Common myeloid progenitor, CD34-positive (primary cell): Measurements from ENCODE around the gene PTPRQ. TPM values are rescaled to one million over a fixed set of nuclear protein-coding genes. Genes with fewer than 3 reads are reported as not detected.

Experiments used
- CTCF ChIA-PET: fragments of 350-600 bp; sonication (Branson Sonifier 250); formaldehyde crosslinking; loops from one replicate; lab custom pipeline; 2021; ENCODE audit warnings: antibody characterized with exemption; lab: Charles Lee
- POLR2A ChIA-PET: fragments of 350-600 bp; sonication (Branson Sonifier 250); formaldehyde crosslinking; loops from one replicate; lab custom pipeline; 2021; ENCODE audit warnings: antibody characterized with exemption; lab: Charles Lee
- DNase-seq, 3 donors: peaks; one replicate each; pipeline versions ENCODE4 v3.0.0 to v3.0.0-alpha.2; 2013
- H3K27ac ChIP-seq, 2 experiments: 1 replicate in 1 of 2; 2 replicates in 1 of 2; pipeline ENCODE4 v1.7.0; 2013; ENCODE audit warnings: inconsistent platforms in 2 of 2, low read length in 2 of 2, mild to moderate bottlenecking in 2 of 2, low read depth in 1 of 2, moderate library complexity in 1 of 2; ENCODE audit not compliant: severe bottlenecking in 2 of 2, insufficient read depth in 1 of 2, poor library complexity in 1 of 2
- H3K27me3 ChIP-seq, 5 experiments: replicated peaks in 2 of 5; 1 replicate in 3 of 5; 2 replicates in 2 of 5; pipeline versions ENCODE4 v1.6.1 to v1.7.0; 2013; ENCODE audit warnings: low read length in 4 of 5, mild to moderate bottlenecking in 2 of 5, moderate library complexity in 2 of 5, inconsistent platforms in 1 of 5; ENCODE audit not compliant: insufficient read depth in 5 of 5, control insufficient read depth in 4 of 5
- H3K36me3 ChIP-seq, 4 experiments: 1 replicate in 2 of 4; 2 replicates in 2 of 4; pipeline versions ENCODE4 v1.6.1 to v1.7.0; 2013; ENCODE audit warnings: low read length in 3 of 4, control low read depth in 1 of 4, mild to moderate bottlenecking in 1 of 4; ENCODE audit not compliant: control insufficient read depth in 4 of 4, insufficient read depth in 4 of 4
- H3K4me1 ChIP-seq, 4 experiments: 1 replicate in 3 of 4; 2 replicates in 1 of 4; pipeline versions ENCODE4 v1.6.1 to v1.7.1; 2013; ENCODE audit warnings: low read length in 3 of 4, mild to moderate bottlenecking in 3 of 4, control low read depth in 1 of 4, inconsistent platforms in 1 of 4, moderate library complexity in 1 of 4; ENCODE audit not compliant: control insufficient read depth in 4 of 4, insufficient read depth in 4 of 4; ENCODE audit errors: control extremely low read depth in 1 of 4
- H3K4me3 ChIP-seq, 7 experiments: 1 replicate in 4 of 7; 2 replicates in 3 of 7; pipeline versions ENCODE4 v1.5.1 to v1.7.0; 2013; ENCODE audit warnings: mild to moderate bottlenecking in 7 of 7, low read length in 6 of 7, moderate library complexity in 6 of 7, inconsistent platforms in 2 of 7, low read depth in 2 of 7, control low read depth in 1 of 7; ENCODE audit not compliant: insufficient read depth in 4 of 7, control insufficient read depth in 1 of 7; ENCODE audit errors: extremely low read depth in 1 of 7
- H3K9me3 ChIP-seq, 5 experiments: 1 replicate in 4 of 5; 2 replicates in 1 of 5; pipeline versions ENCODE4 v1.6.1 to v1.7.1; 2013; ENCODE audit warnings: low read length in 4 of 5, mild to moderate bottlenecking in 2 of 5, inconsistent platforms in 1 of 5, low read depth in 1 of 5, moderate library complexity in 1 of 5; ENCODE audit not compliant: control insufficient read depth in 4 of 5, insufficient read depth in 2 of 5; ENCODE audit errors: control extremely low read depth in 1 of 5
- WGBS: methylation state at CpG from one replicate; pipeline ENCODE4 v1.1.5; 2013; ENCODE audit not compliant: insufficient coverage; 5-methylcytosine and 5-hydroxymethylcytosine counted together
- polyA plus RNA-seq: library from polyadenylated mRNA; unstranded; fragments of 120-200 nt; gene quantifications from one replicate; pipeline ENCODE4 v1.2.1, GENCODE V29; 2013

Gene PTPRQ, protein sequence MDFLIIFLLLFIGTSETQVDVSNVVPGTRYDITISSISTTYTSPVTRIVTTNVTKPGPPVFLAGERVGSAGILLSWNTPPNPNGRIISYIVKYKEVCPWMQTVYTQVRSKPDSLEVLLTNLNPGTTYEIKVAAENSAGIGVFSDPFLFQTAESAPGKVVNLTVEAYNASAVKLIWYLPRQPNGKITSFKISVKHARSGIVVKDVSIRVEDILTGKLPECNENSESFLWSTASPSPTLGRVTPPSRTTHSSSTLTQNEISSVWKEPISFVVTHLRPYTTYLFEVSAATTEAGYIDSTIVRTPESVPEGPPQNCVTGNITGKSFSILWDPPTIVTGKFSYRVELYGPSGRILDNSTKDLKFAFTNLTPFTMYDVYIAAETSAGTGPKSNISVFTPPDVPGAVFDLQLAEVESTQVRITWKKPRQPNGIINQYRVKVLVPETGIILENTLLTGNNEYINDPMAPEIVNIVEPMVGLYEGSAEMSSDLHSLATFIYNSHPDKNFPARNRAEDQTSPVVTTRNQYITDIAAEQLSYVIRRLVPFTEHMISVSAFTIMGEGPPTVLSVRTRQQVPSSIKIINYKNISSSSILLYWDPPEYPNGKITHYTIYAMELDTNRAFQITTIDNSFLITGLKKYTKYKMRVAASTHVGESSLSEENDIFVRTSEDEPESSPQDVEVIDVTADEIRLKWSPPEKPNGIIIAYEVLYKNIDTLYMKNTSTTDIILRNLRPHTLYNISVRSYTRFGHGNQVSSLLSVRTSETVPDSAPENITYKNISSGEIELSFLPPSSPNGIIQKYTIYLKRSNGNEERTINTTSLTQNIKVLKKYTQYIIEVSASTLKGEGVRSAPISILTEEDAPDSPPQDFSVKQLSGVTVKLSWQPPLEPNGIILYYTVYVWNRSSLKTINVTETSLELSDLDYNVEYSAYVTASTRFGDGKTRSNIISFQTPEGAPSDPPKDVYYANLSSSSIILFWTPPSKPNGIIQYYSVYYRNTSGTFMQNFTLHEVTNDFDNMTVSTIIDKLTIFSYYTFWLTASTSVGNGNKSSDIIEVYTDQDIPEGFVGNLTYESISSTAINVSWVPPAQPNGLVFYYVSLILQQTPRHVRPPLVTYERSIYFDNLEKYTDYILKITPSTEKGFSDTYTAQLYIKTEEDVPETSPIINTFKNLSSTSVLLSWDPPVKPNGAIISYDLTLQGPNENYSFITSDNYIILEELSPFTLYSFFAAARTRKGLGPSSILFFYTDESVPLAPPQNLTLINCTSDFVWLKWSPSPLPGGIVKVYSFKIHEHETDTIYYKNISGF (N-terminal part only)
- polyA plus RNA-seq = not detected

- H3K4me1 ChIP-seq = no peaks in the 10 kb centered on the region
- H3K4me3 ChIP-seq = no peak within 1 kb of the TSS
- no peaks in the 10 kb centered on the region for H3K36me3 ChIP-seq
- peaks cover 0 to 1% (median 0%) of the 10 kb centered on the region in 5 experiments for H3K9me3 ChIP-seq
- no peak for DNase-seq
- POLR2A ChIA-PET = no interaction called here
- CTCF ChIA-PET = no interaction called here
- no peak within 1 kb of the TSS for H3K27ac ChIP-seq
- H3K27me3 ChIP-seq = no peaks in the 10 kb centered on the region
- no CpG with 5 or more reads among the region's 4 CpGs for WGBS
These were observed at the start of gene PTPRQ for GRCh38 chr12:80443974-80444666. Gene PTPRQ (plus strand): TSS chr12:80444235. CDS start chr12:80444346, 111 bp downstream.

GRCh38 chr12:80400571-80400991 lies 43.5 kb upstream of the PTPRQ start:
- Histone ChIP-seq H3K27me3 (peaks cover 5 to 23% (median 9%) of the 10 kb centered on the region in 5 experiments), H3K27ac (no peak overlapping the region), H3K4me1 (peaks cover 0 to 7% (median 1%) of the 10 kb centered on the region in 4 experiments), H3K9me3 (no peaks in the 10 kb centered on the region), H3K4me3 (peak overlapping the region in 3 of 7 experiments; percentile 13 to 39 (median 22)), H3K36me3 (no peaks in the 10 kb centered on the region)
- DNase-seq = no peak
- ChIA-PET POLR2A (no interaction called here), CTCF (interaction anchor here (1.0 kb wide), 1 partner anchor 13 kb away, joined by 4 read pairs; no protein-coding TSS in a partner anchor)
- 39% methylated on average over 19 of the region's 20 CpGs for WGBS

DNA sequence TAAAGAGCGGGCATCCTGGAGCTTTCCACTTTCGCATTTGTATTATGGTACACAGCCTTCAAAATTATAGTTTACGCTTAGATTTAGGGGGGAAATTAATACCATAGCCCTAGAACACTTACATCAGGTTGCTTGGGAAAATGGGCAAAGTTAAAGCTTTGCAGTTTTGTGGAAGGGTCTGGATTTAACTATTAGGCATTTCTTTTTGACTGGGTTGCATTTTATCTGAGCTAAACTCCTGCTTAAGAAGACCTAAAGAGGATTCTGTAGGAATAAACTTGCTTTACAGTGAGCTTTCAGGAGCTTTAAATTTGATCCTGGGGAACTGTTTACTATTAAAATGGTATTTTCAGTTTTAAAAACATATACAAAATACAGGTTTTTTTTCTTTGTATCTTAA lies 42.8 kb upstream of the PTPRQ start:
- no peak for DNase-seq
- no peaks in the 10 kb centered on the region for H3K36me3 ChIP-seq
- no peaks in the 10 kb centered on the region for H3K9me3 ChIP-seq
- no CpG with 5 or more reads among the region's 3 CpGs for WGBS
- H3K27me3 ChIP-seq = peaks cover 5 to 25% (median 9%) of the 10 kb centered on the region in 5 experiments
- POLR2A ChIA-PET = no interaction called here
- peaks cover 0 to 7% (median 1%) of the 10 kb centered on the region in 4 experiments for H3K4me1 ChIP-seq
- H3K4me3 ChIP-seq = peak overlapping the region in 1 of 7 experiments; percentile 22
- CTCF ChIA-PET = interaction anchor here (1.0 kb wide), 1 partner anchor 12 kb away, joined by 4 read pairs; no protein-coding TSS in a partner anchor
- H3K27ac ChIP-seq = no peak overlapping the region

- no peak overlapping the region for H3K27ac ChIP-seq
- CTCF ChIA-PET = no interaction called here
- peaks cover 7 to 24% (median 7%) of the 10 kb centered on the region in 5 experiments for H3K27me3 ChIP-seq
- DNase-seq = no peak
- no peaks in the 10 kb centered on the region for H3K36me3 ChIP-seq
- no peak overlapping the region for H3K4me3 ChIP-seq
- peaks cover 0 to 7% (median 1%) of the 10 kb centered on the region in 4 experiments for H3K4me1 ChIP-seq
- POLR2A ChIA-PET = no interaction called here
- 83% methylated on average over 2 of the region's 2 CpGs for WGBS
- no peaks in the 10 kb centered on the region for H3K9me3 ChIP-seq
These were observed 39.4 kb upstream of the PTPRQ start for GRCh38 chr12:80404629-80405028.

- peaks cover 0 to 8% (median under 1%) of the 10 kb centered on the region in 5 experiments for H3K27me3 ChIP-seq
- DNase-seq = no peak
- CTCF ChIA-PET = no interaction called here
- no peaks in the 10 kb centered on the region for H3K36me3 ChIP-seq
- POLR2A ChIA-PET = no interaction called here
- H3K27ac ChIP-seq = no peak overlapping the region
- H3K4me3 ChIP-seq = no peak overlapping the region
- no peaks in the 10 kb centered on the region for H3K4me1 ChIP-seq
- no peaks in the 10 kb centered on the region for H3K9me3 ChIP-seq
These were observed 37.8 kb upstream of the PTPRQ start for GRCh38 chr12:80406253-80406652.

GRCh38 chr12:80411787-80412186 lies 32.2 kb upstream of the PTPRQ start:
- peak in 2 of 3 donors; percentile 29 to 32 for DNase-seq
- no peak overlapping the region for H3K4me3 ChIP-seq
- ChIA-PET POLR2A (interaction anchor here (0.7 kb wide), 1 partner anchor 172 kb away, joined by 3 read pairs; no protein-coding TSS in a partner anchor), CTCF (interaction anchor here (0.7 to 1.7 kb wide), 2 partner anchors 185 to 194 kb away, joined by 3 to 5 read pairs; no protein-coding TSS in a partner anchor)
- no peaks in the 10 kb centered on the region for H3K36me3 ChIP-seq
- peaks cover 0 to 2% (median 0%) of the 10 kb centered on the region in 5 experiments for H3K27me3 ChIP-seq
- H3K4me1 ChIP-seq = peaks cover 0 to 7% (median 3%) of the 10 kb centered on the region in 4 experiments
- no peak overlapping the region for H3K27ac ChIP-seq
- no peaks in the 10 kb centered on the region for H3K9me3 ChIP-seq
- 30% methylated on average over 2 of the region's 3 CpGs for WGBS
